GM21390 (cell line): Measurements from ENCODE around the gene KIRREL3.

ENCODE experiments used
- ATAC-seq: cut with Tn5 transposase; IDR thresholded peaks from one replicate; pipeline ENCODE4 v1.9.1; 2021; ENCODE audit not compliant: unreplicated experiment

KIRREL3 gene

GRCh38 chr11:126431401-126432064 is 569.0 kb downstream of the KIRREL3 start:
- ATAC-seq, result no peak

- no peak for ATAC-seq
Observed at GRCh38 chr11:126430581-126431335, 569.8 kb downstream of the KIRREL3 start.

- peak; percentile 85 for ATAC-seq
Observed at GRCh38 chr11:126426820-126427749, 573.5 kb downstream of the KIRREL3 start.

GRCh38 chr11:126426106-126426505 is 574.5 kb downstream of the KIRREL3 start:
- ATAC-seq, result no peak

- no peak for ATAC-seq
Observed at GRCh38 chr11:126424471-126425039, 576.0 kb downstream of the KIRREL3 start.

- no peak for ATAC-seq
Observed at GRCh38 chr11:126423743-126424142, 576.8 kb downstream of the KIRREL3 start.

GRCh38 chr11:126423154-126423553 is 577.4 kb downstream of the KIRREL3 start:
- no peak for ATAC-seq

- ATAC-seq, result no peak
Observed at GRCh38 chr11:126422446-126422845, 578.1 kb downstream of the KIRREL3 start.

GRCh38 chr11:126421271-126421671 is 579.3 kb downstream of the KIRREL3 start:
- ATAC-seq, result no peak

- no peak for ATAC-seq
Observed at GRCh38 chr11:126420698-126421256, 579.8 kb downstream of the KIRREL3 start.

GRCh38 chr11:126419801-126420697 is 580.5 kb downstream of the KIRREL3 start:
- ATAC-seq, result peak; percentile 80

GRCh38 chr11:126418887-126419286 is 581.7 kb downstream of the KIRREL3 start:
- no peak for ATAC-seq

GRCh38 chr11:126417091-126417862 is 583.3 kb downstream of the KIRREL3 start:
- no peak for ATAC-seq

GRCh38 chr11:126416542-126417090 is 584.0 kb downstream of the KIRREL3 start:
- ATAC-seq, result peak; percentile 84

- no peak for ATAC-seq
Observed at GRCh38 chr11:126415669-126416420, 584.7 kb downstream of the KIRREL3 start.

GRCh38 chr11:126415128-126415527 is 585.4 kb downstream of the KIRREL3 start:
- ATAC-seq, result no peak

- no peak for ATAC-seq
Observed at GRCh38 chr11:126414615-126415014, 586.0 kb downstream of the KIRREL3 start.

GRCh38 chr11:126413843-126414405 is 586.6 kb downstream of the KIRREL3 start:
- no peak for ATAC-seq
